Activated T-cell treated with anti-CD3 and anti-CD28 coated beads, Interleukin-2, amount 50 U/mL, for 24 hours (primary cell): ENCODE results near the gene CES3.

Source experiments
- DNase-seq: peaks from one replicate; pipeline ENCODE4 v3.0.0-alpha.2; 2020
- H3K27ac Mint-ChIP-seq: 2 replicates; pipeline ENCODE4 v1.8.0; 2020; ENCODE audit warnings: mild to moderate bottlenecking, mixed read lengths
- H3K27me3 Mint-ChIP-seq: 2 replicates; pipeline ENCODE4 v1.8.0; 2020; ENCODE audit warnings: mixed read lengths
- H3K36me3 Mint-ChIP-seq: 2 replicates; pipeline ENCODE4 v1.8.0; 2020; ENCODE audit warnings: low read depth, mixed read lengths
- H3K4me1 Mint-ChIP-seq: 2 replicates; pipeline ENCODE4 v1.8.0; 2020; ENCODE audit warnings: low read depth, mixed read lengths
- H3K4me3 Mint-ChIP-seq: 2 replicates; pipeline ENCODE4 v1.8.0; 2020; ENCODE audit warnings: mild to moderate bottlenecking, moderate library complexity, mixed read lengths
- H3K9me3 Mint-ChIP-seq: 2 replicates; pipeline ENCODE4 v1.8.0; 2020; ENCODE audit warnings: mixed read lengths

The CES3 gene

DNA sequence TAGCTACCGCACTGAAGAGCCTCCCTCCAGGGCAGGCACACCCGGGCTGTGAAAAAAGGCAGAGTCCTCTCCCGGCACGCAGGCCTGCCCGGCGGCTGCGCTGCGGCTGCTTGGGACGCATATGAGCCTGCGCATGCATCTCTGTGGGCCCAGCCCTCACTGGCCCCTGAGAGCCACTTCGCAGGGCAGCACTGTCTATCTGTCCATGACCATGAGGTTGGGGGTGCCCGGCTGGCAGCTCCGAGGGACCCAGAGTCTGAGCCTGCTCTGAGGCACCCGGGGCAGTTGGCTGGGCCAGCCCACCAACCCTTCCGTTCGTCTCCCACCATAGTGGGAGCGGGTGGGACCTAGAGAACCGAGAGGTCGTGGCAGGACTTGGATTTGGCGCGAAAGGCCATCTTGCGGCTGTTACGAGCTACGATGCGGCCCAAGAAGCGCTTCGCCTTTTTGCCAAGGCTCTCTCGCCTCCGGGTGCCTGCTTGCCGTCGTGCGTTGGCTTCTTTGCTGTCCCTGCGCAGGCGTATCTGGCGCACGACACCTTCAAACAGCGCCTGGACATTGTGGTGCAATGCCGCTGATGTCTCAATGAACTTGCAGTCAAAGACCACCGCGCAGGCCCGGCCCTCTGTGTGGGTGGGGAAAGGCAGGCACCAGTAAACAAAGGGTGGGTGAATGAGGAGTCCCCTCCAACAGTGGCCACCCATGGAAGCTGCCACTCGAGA is 39.2 kb upstream of the CES3 start:
- Mint-ChIP-seq H3K9me3 (no peaks in the 10 kb centered on the region), H3K4me3 (no peak overlapping the region), H3K27ac (no peak overlapping the region), H3K4me1 (peaks cover 9% of the 10 kb centered on the region), H3K36me3 (no peaks in the 10 kb centered on the region), H3K27me3 (peaks cover 55% of the 10 kb centered on the region)
- no peak for DNase-seq

DNA sequence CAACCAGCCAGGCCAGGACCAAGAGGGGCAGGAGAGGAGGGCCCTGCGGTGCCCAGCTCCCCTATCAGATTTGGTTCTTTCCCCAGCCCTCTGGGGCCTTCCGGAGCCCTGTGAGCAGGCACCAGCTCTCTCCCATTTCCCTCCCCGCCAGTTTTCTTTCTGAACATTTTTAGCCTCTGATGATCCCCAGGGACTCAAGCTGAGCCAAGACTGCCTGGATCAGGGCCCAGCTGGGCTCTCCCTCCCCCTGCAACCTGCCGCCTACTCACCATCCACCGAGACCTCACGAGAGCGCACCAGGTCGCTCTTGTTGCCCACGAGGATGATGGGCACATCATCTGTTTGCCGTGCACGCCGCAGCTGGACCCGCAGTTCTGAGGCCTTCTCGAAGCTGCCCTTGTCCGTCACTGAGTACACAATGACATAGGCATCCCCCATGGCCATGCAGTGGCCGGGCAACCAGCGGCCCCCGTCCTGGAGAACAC is 37.8 kb upstream of the CES3 start:
- H3K4me1 Mint-ChIP-seq = peaks cover 11% of the 10 kb centered on the region
- no peak for DNase-seq
- peaks cover 55% of the 10 kb centered on the region for H3K27me3 Mint-ChIP-seq
- H3K27ac Mint-ChIP-seq = no peak overlapping the region
- no peak overlapping the region for H3K4me3 Mint-ChIP-seq
- no peaks in the 10 kb centered on the region for H3K36me3 Mint-ChIP-seq
- H3K9me3 Mint-ChIP-seq = no peaks in the 10 kb centered on the region

DNA sequence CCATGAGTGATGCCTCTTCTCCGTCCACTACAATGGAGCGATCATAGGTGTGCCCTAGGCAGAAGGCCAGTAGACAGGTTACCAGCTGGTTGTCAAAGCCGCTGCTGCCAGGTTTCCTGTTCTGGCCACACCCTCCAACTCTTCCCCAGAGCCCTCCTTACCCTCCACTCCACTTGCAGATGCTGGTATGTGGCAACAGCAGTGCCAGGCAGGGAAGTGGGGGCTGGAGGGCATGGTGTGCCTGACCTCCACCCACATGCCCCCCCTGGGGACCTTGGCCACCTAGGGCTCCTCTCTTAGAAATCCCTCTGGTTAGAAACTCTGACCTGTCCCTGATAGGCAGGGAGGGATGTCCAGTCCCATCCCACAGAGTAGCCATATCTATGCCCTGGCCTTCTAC is 37.2 kb upstream of the CES3 start:
- peaks cover 55% of the 10 kb centered on the region for H3K27me3 Mint-ChIP-seq
- no peak overlapping the region for H3K27ac Mint-ChIP-seq
- peaks cover 16% of the 10 kb centered on the region for H3K4me1 Mint-ChIP-seq
- H3K4me3 Mint-ChIP-seq = no peak overlapping the region
- no peaks in the 10 kb centered on the region for H3K36me3 Mint-ChIP-seq
- no peaks in the 10 kb centered on the region for H3K9me3 Mint-ChIP-seq
- no peak for DNase-seq

GRCh38 chr16:66924527-66925321 is 36.3 kb upstream of the CES3 start:
- Mint-ChIP-seq H3K4me3 (peak overlapping the region; percentile 51), H3K27ac (no peak overlapping the region), H3K36me3 (peaks cover 3% of the 10 kb centered on the region), H3K4me1 (peaks cover 17% of the 10 kb centered on the region), H3K27me3 (peaks cover 50% of the 10 kb centered on the region), H3K9me3 (no peaks in the 10 kb centered on the region)
- DNase-seq = peak; percentile 70

- no peak for DNase-seq
- H3K27me3 Mint-ChIP-seq = peaks cover 50% of the 10 kb centered on the region
- H3K27ac Mint-ChIP-seq = no peak within 1 kb of the TSS
- H3K4me3 Mint-ChIP-seq = peak within 1 kb of the TSS; percentile 51
- no peaks in the 10 kb centered on the region for H3K9me3 Mint-ChIP-seq
- H3K4me1 Mint-ChIP-seq = peaks cover 17% of the 10 kb centered on the region
- H3K36me3 Mint-ChIP-seq = peaks cover 8% of the 10 kb centered on the region
Measured at GRCh38 chr16:66925322-66925840, 35.7 kb upstream of the CES3 start, which contains the start of gene RRAD. Gene RRAD (minus strand): TSS chr16:66925535. CDS start chr16:66925179, 356 bp downstream.

DNA sequence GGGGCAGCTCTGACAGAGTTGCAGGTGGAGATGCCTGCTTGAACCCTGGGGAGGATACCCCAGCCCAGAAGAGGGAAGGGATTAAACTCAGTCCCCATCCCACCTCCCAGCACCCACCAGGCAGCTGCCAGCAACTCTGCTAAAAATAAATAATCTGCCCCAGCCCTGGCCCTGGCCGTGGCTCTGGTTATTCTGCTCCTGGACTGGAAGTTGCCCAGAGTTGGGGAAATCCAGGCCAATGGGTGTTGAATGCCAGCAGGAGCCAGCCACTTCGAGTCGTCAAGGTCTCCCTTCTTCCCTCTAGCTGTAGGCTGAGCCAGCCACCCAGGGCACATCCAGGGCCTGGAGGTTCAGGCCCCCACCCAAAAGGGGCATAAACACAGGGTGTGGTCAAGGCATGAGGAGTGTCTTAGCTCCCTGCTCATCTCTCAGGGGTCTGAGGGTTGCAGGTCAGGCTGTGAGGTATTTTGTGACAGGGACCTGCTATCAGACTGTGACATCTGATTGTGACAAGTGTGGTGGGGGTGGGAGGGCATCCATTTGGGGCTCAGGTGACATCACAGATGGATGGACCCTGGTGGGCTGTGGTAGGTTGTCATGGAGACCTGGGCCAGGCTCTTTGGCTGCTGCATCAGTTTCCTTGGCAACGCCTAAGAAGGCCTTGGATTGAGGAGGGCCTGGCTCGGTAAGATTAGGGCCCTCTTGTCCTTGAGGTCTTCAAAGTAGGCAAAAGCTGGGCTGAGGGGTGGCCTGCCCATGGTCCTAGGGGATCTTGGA is 34.7 kb upstream of the CES3 start:
- Mint-ChIP-seq H3K36me3 (peaks cover 13% of the 10 kb centered on the region), H3K4me3 (peak overlapping the region; percentile 51), H3K9me3 (no peaks in the 10 kb centered on the region)

GRCh38 chr16:66926961-66927436 is 34.1 kb upstream of the CES3 start:
- Mint-ChIP-seq H3K27me3 (peaks cover 40% of the 10 kb centered on the region), H3K27ac (no peak overlapping the region), H3K36me3 (peaks cover 20% of the 10 kb centered on the region), H3K4me3 (no peak overlapping the region), H3K4me1 (peaks cover 21% of the 10 kb centered on the region), H3K9me3 (no peaks in the 10 kb centered on the region)
- DNase-seq = no peak

More for the DNA sequence above, 34.7 kb upstream of the CES3 start:
- Mint-ChIP-seq H3K4me1 (peaks cover 17% of the 10 kb centered on the region), H3K27me3 (peaks cover 42% of the 10 kb centered on the region), H3K27ac (no peak overlapping the region)
- no peak for DNase-seq

- H3K27ac Mint-ChIP-seq = peak overlapping the region; percentile 37
- peaks cover 32% of the 10 kb centered on the region for H3K27me3 Mint-ChIP-seq
- peaks cover 31% of the 10 kb centered on the region for H3K36me3 Mint-ChIP-seq
- H3K4me1 Mint-ChIP-seq = peaks cover 31% of the 10 kb centered on the region
- H3K4me3 Mint-ChIP-seq = no peak overlapping the region
- no peak for DNase-seq
- H3K9me3 Mint-ChIP-seq = no peaks in the 10 kb centered on the region
Measured at GRCh38 chr16:66927918-66928649, 33.0 kb upstream of the CES3 start.

DNA sequence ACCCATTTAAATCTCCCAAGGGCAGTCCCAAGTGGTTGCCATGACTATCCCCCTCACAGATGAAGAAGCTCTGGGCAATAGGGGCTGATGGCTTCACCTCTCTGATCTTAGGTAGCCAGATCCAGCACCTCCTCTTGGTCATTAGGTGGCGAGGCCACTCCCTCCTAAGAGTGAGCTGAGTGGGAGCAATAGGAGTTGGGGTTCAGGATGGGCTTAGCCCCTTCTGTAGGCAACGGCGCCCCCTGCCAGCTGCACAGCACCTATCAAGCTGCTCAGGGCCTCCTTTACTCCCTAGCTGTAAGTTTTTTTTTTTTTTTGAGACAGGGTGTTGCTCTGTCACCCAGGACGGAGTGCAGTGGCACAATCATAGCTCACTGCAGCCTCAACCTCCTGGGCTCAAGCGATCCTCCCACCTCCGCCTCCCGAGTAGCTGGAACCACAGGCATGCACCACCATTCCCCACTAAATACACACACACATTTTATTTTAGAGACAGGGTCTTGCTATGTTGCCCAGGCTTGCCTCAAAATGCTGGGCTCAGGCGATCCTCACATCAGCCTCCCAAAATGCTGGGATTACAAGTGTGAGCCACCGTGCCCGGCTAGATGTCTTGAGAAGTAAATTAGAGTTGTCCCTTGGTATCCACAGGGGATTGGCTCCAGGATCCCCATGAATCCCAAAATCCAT is 32.2 kb upstream of the CES3 start:
- Mint-ChIP-seq H3K27ac (no peak overlapping the region), H3K4me3 (no peak overlapping the region), H3K27me3 (peaks cover 25% of the 10 kb centered on the region), H3K9me3 (no peaks in the 10 kb centered on the region), H3K36me3 (peaks cover 38% of the 10 kb centered on the region), H3K4me1 (peaks cover 39% of the 10 kb centered on the region)
- DNase-seq = peak; percentile 46

GRCh38 chr16:66930189-66930588 is 30.9 kb upstream of the CES3 start:
- H3K4me1 Mint-ChIP-seq = peaks cover 40% of the 10 kb centered on the region
- no peak overlapping the region for H3K4me3 Mint-ChIP-seq
- DNase-seq = no peak

GRCh38 chr16:66931665-66932064 is 29.4 kb upstream of the CES3 start:
- H3K4me1 Mint-ChIP-seq = peaks cover 48% of the 10 kb centered on the region
- H3K27ac Mint-ChIP-seq = peak overlapping the region; percentile 99
- peaks cover under 1% of the 10 kb centered on the region for H3K27me3 Mint-ChIP-seq
- H3K4me3 Mint-ChIP-seq = no peak overlapping the region
- DNase-seq = no peak
- H3K9me3 Mint-ChIP-seq = no peaks in the 10 kb centered on the region
- peaks cover 62% of the 10 kb centered on the region for H3K36me3 Mint-ChIP-seq

More at GRCh38 chr16:66930189-66930588, 30.9 kb upstream of the CES3 start:
- H3K27ac Mint-ChIP-seq = no peak overlapping the region
- peaks cover 15% of the 10 kb centered on the region for H3K27me3 Mint-ChIP-seq
- H3K36me3 Mint-ChIP-seq = peaks cover 51% of the 10 kb centered on the region
- no peaks in the 10 kb centered on the region for H3K9me3 Mint-ChIP-seq

DNA sequence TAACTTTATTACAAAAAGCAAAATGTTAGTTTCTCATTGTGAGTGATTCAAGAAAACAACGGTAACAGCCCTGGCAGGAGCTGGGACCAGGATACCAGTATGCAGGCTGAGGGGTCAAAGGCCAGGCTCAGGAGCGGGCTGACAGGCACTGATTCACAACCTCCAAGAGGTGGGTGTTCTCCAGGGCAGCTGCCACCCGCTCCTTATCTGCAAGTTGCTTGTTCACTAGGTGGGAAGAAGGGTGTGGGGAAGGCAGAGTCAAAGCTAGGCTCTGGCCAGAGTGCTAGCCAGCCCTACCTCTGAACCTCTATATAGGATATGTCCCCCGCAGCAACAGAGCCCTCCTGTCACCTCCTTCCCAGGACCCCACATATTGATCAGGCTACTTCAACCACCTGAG is 29.0 kb upstream of the CES3 start:
- Mint-ChIP-seq H3K36me3 (peaks cover 66% of the 10 kb centered on the region), H3K27ac (peak overlapping the region; percentile 99), H3K9me3 (no peaks in the 10 kb centered on the region), H3K4me1 (peaks cover 51% of the 10 kb centered on the region), H3K4me3 (peak overlapping the region; percentile 99), H3K27me3 (no peaks in the 10 kb centered on the region)
- DNase-seq = no peak

GRCh38 chr16:66933776-66934137 is 27.3 kb upstream of the CES3 start:
- H3K36me3 Mint-ChIP-seq = peaks cover 82% of the 10 kb centered on the region
- no peaks in the 10 kb centered on the region for H3K27me3 Mint-ChIP-seq
- H3K27ac Mint-ChIP-seq = peak overlapping the region; percentile 99
- peak overlapping the region; percentile 99 for H3K4me3 Mint-ChIP-seq
- H3K9me3 Mint-ChIP-seq = no peaks in the 10 kb centered on the region
- peaks cover 51% of the 10 kb centered on the region for H3K4me1 Mint-ChIP-seq
- DNase-seq = no peak
